Measurements from ENCODE around the gene DGKA.

The DGKA gene

DNA sequence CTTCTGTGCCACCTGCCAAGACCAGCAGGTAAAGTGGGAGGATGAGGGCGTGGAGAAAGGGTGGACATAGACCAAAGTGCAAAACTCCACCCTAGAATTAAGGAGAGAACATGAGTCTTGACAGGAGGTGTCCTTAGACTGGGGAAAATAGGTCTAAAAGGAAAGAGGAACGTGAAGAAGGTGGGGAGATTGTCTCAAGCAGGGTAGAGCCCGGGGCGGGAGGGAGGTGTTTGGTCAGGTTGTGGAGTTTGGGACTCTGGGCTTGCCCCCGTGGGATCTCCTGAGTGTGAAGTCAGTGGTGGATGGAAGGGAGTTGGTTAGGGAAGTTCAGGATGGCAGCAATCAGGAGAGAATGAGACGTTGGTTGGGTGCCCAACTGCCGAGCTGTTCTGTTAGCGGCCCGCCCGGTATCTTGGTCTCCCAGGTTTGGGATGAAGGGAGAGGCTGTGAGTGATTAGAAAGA, 386 bp downstream of the DGKA start:
- no peak for DNase-seq (ENCODE audit: low read depth in 2 of 2, low spot score in 1 of 2)

- no peak for DNase-seq (ENCODE audit: low read depth in 2 of 2, low spot score in 1 of 2)
Measured at GRCh38 chr12:55931780-55932550, 1.0 kb downstream of the DGKA start.

DNA sequence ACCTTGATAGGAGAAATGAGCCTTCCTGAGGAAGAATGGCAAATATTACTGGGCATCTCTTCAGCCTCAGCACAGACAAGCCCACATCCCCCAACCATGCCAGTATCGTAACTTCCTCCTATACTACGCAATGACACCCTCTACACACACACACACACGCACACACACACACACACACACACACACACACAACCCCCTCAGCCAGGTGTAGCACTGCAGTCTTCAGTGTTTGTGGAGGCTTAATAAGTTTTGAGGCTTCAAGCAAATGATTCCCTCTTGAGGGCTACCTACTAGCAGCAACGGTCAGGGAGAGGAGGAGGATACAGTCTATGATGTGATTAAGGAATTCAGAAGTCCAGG, 1.6 kb downstream of the DGKA start:
- DNase-seq (ENCODE audit: low read depth in 2 of 2, low spot score in 1 of 2), result no peak

GRCh38 chr12:55933169-55933798, 2.3 kb downstream of the DGKA start:
- no peak for DNase-seq (ENCODE audit: low read depth in 2 of 2, low spot score in 1 of 2)

DNA sequence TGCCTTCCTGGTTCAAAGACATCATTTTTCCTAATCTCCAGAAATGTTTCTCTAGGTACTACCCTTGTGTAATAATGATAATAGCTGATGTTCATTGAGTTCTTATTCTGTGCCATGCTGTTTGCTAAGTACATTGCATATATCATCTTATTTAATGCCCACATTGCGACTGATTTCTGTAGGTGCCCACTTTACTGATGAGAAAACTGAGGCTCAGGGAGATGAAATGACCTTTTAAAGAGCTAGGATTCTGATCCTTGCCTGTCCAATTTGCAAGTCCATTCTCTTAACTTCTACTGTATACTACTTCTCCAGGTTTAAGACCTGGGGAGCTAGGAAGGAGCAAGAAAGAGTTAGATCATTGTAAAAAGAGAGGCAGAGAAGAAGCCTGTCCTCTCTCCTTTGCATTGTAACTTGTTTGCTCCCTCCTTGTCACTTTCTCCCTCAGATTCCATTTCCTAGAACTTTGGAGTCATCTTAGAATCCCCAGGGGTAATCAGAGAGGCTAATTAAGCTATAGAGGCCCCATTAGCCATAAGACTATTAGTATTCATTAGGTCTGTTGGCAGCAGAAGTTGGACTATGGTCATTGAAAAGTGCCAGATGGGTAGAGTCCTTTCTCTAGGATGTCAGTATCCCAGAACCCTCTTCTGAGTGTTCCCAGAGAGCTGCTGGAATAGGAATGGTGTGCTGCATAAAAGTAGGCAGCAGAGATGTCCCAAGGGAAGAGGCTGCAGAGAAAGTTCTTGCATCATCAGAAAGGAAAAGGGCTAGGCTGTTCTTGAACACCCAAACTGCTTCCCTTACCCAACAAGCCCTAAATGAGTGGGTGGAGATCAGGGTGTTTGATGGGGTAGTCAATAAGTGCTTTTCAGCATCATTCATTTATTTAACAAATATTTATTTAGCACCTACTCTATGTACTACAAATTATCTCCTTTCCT, 3.1 kb downstream of the DGKA start:
- DNase-seq (ENCODE audit: low read depth in 2 of 2, low spot score in 1 of 2), result no peak

DNA sequence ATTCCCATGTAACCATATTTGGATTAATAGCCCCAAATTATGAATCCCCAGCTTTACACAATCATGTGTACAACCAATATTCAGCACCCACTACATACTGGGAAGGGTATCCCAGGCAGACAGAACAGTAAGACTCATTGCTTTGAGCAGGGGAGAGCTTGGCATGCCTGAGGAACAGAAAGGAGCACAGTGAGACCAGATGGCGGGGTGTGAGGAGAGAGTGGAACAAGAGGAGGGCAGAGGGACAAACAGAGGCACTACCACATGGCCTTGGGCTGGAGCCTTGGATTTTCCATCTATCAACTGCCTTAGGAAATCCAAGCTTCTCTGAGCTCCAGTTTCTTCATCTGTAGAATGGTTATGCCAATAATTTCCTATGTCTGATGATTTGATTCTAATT, 3.8 kb downstream of the DGKA start:
- DNase-seq (ENCODE audit: low read depth in 2 of 2, low spot score in 1 of 2), result no peak

DNA sequence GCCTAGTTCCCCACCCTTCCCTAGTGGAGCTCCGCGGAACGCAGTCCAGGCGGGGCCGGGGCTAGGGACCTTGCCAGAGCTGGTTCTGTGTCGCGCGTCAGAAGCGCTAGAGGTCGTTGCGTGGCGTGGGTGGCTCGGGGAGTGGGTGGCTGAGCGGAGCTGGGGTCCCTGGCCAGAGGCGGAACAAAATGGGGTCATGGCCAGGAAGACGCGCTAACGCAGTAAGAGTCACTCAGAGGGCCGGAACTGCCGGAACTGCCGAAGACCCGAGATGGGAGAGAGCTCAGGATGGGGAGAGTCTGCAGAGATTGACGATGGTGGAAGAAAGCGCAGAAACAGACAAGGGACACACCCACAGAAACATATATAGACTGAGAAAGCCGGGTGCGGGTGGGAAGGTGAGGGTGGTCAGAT, 4.8 kb downstream of the DGKA start:
- DNase-seq (ENCODE audit: low read depth in 2 of 2, low spot score in 1 of 2), result no peak

DNA sequence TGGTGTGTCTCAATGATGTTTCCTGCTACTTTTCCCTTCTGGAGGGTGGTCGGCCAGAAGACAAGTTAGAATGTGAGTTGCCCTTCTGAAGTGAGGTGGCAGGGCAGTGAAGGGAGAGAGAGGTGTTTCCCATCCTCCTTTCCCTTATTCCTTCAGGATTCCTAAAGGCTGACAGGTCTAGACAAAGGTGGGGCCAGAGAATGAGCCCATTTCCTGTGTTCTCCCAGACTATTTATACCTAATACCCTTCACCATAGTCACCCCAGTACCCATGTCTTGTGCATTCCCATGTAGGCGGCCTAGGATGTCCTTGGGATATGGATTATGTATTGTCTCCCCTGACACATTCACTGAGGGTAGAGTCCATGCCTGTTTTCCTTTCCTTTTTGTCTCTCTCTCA, 7.0 kb downstream of the DGKA start:
- no peak for DNase-seq (ENCODE audit: low read depth in 2 of 2, low spot score in 1 of 2)

DNA sequence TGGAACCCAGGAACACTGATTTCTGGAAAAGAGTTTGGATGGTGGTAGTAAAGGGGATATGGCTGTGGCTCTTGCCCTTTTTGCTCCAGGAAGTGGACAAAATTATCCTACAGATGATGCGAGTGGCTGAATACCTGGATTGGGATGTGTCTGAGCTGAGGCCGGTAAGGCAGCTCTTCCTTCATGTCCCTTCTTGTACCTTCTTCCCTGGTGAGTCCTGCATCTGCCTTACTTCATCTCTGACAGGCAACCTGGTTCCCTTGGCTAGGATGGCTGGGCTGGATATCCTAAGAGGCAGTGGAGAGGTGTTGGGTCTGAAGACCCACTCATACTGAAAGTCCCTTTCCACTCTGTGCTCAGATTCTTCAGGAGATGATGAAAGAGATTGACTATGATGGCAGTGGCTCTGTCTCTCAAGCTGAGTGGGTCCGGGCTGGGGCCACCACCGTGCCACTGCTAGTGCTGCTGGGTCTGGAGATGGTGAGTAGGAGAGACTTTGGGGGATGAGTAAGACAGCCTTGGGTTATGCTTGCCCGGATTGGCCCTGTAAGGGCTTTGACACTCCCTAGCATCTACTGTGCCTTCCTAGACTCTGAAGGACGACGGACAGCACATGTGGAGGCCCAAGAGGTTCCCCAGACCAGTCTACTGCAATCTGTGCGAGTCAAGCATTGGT, 8.0 kb downstream of the DGKA start:
- no peak for DNase-seq (ENCODE audit: low read depth in 2 of 2, low spot score in 1 of 2)

DNA sequence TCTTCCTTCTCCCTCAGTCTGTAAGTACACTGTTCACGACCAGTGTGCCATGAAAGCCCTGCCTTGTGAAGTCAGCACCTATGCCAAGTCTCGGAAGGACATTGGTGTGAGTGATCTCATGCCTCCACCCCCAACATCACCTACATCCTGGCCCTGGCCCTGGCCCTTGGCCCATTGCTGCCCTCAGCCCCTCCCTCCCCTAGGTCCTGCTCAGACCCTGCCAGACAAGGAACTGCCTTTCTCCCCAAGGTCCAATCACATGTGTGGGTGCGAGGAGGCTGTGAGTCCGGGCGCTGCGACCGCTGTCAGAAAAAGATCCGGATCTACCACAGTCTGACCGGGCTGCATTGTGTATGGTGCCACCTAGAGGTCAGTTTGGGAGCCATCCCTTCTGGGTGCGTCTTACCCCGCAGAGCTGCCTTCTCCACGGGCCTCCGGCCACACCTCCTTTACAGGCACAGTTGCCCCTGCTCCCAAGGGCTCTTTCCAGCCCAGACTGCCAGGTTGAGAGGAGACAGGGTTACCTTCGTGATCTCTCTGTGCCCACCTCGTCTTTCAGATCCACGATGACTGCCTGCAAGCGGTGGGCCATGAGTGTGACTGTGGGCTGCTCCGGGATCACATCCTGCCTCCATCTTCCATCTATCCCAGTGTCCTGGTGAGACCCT, 9.2 kb downstream of the DGKA start:
- peak; percentile 67 to 70 for DNase-seq (ENCODE audit: low read depth in 2 of 2, low spot score in 1 of 2)

DNA sequence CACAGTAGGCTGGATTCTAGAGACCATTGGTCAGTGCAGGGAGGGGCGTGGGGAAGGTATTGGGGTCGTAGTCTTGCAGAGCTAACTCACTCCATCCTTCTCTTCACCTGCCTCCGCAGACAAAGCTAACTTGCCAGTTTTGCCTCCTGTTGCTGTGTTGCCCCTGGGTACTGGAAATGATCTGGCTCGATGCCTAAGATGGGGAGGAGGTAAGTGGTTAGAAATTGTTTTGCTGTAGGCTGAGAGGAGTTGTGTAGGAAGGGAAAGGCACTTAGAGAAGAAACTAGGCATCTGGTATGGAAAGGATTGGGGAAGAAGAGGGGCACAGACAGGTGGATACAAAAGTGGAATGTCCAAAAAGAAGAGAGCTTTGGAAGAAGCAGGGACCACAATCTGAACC, 11.1 kb downstream of the DGKA start:
- no peak for DNase-seq (ENCODE audit: low read depth in 2 of 2, low spot score in 1 of 2)

GRCh38 chr12:55942577-55943136, 11.7 kb downstream of the DGKA start:
- DNase-seq (ENCODE audit: low read depth in 2 of 2, low spot score in 1 of 2), result no peak

GRCh38 chr12:55946553-55946952, 15.6 kb downstream of the DGKA start:
- DNase-seq (ENCODE audit: low read depth in 2 of 2, low spot score in 1 of 2), result no peak

DNA sequence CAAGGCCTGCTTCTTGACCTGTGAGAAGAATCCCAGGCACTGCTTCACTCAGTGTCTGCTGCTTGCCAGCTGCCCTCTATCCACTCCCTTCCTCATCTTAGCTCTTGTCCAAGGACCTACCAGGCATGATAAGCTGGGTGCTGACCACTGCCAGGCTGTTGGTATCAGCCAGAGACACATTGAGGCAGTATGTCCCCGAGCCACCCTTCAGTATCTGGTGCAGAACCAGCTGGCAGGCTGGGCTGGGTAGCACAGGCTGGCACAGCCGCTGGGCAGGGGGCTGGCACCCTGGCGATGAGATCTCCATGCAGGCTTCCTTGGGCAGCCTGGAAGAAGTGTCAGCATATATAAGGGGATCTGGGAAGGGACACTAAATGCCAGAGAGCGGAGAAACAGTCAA, 24.4 kb downstream of the DGKA start:
- no peak for DNase-seq (ENCODE audit: low read depth in 2 of 2, low spot score in 1 of 2)

DNA sequence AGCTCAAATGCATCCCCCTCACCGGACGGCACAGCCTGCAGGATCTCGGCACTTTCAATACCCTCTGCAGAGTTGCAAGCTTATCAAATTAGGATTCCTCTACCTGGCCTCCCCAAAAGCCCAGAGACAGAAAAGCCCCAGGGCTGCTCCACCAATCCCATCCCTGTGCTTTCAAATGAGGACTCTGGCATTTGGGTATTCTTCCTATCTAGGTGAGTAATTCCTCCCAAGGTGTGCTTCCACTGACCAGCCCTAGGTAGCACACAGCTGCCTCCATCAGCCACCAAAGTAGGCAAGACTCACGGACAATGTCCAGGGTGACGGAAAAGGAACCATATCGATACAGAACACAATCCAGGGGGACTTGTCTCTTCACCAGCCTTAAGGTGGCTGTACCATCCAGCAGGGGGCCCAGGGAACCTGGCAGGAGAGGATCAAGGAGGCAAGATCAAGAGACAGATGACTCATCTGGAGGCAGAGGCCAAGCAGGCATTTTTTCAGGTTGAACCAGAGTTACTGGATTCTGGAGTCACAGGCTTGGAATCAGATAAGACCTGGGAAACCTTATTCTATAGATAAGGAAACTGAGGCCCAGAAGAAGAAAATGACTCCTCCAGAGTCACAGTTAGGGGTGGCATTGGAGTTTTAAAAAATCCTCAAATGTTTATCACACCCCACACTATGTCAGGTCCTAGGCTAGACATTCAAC, 25.0 kb downstream of the DGKA start:
- DNase-seq (ENCODE audit: low read depth in 2 of 2, low spot score in 1 of 2), result no peak

DNA sequence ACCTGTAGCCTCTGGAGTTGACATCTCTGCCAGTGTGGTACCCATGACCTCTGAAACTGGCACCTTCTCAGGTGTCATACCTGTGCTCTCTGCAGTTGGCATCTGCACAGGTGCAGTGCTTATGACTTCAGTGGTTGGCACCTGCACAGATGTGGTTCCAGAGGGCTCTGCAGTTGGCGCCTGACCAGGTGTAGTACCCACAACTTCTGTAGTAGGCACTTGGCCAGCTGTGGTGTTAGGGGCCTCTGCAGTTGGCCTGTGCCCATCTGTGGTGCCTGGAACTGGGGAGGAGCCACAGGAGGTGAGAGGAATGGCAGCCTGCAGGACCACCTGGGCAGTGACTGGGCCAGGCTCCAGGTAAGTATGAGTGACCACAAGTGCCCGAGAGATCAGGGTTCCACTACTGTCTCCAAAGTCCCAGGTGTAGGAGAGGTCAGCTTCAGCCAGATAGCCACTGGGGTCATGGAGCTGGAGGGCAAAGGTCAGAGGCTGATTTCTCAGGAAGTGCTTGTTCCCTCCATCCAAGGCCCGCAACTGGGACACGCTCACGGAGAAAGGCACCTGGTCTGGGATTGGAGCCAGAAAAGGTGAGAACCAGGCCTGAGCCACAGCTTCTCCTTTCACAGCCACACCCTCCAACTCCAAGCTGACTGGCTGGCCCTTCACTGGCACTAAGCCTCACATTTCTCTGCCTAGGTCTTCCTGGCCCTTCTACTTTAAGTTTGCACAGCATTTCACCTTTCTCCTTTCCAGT, 26.3 kb downstream of the DGKA start:
- no peak for DNase-seq (ENCODE audit: low read depth in 2 of 2, low spot score in 1 of 2)

- no peak for DNase-seq (ENCODE audit: low read depth in 2 of 2, low spot score in 1 of 2)
Measured at GRCh38 chr12:55963760-55964159, 32.8 kb downstream of the DGKA start.

GRCh38 chr12:55965240-55965639, 34.3 kb downstream of the DGKA start:
- DNase-seq (ENCODE audit: low read depth in 2 of 2, low spot score in 1 of 2), result no peak

DNA sequence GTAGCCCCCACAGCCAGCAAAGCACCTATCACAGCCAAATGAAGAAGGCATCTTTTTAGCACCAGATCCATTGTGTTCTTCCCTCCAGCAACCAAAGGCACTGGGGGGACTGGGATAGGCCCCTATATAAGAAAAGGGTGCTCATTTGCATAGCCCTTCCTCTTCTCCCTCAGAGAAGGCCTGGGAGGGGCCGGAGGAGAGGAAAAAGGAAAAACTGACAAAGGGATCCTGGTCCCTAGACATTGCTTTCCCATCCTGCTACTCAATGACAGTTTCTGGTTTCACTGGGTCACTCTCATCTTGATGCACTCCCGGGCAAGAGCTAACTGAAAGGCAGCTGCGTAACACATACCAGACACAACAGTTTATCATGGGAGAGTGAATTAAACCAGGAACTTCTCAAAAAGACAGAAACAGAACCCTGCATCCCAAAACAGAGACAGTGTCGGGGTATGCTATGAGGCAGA, 35.0 kb downstream of the DGKA start, which contains the start of gene PMEL:
Gene PMEL (minus strand): TSS at position 102 of the 467 bp plus-strand sequence. CDS start 31 bp downstream, at position 71.
- no peak for DNase-seq (ENCODE audit: low read depth in 2 of 2, low spot score in 1 of 2)
